ENCODE measurements around the gene AGAP1. TPM values are rescaled to one million over a fixed set of nuclear protein-coding genes. Genes with fewer than 3 reads are reported as not detected.

AGAP1 gene
- polyA plus RNA-seq, 4 donors: 17.5 to 19.9 (median 19.3) TPM

GRCh38 chr2:235963853-235964577 is 470.2 kb downstream of the AGAP1 start:
- no peak for DNase-seq (ENCODE audit: low read depth in 4 of 4, low spot score in 3 of 4)

GRCh38 chr2:235964787-235965390 is 471.0 kb downstream of the AGAP1 start:
- DNase-seq (ENCODE audit: low read depth in 4 of 4, low spot score in 3 of 4): no peak

GRCh38 chr2:235966396-235966795 is 472.6 kb downstream of the AGAP1 start:
- no peak for DNase-seq (ENCODE audit: low read depth in 4 of 4, low spot score in 3 of 4)

- no peak for DNase-seq (ENCODE audit: low read depth in 4 of 4, low spot score in 3 of 4)
These were observed 473.3 kb downstream of the AGAP1 start for GRCh38 chr2:235966932-235967757.

- DNase-seq (ENCODE audit: low read depth in 4 of 4, low spot score in 3 of 4): no peak
These were observed 474.3 kb downstream of the AGAP1 start for GRCh38 chr2:235968155-235968554.

- DNase-seq (ENCODE audit: low read depth in 4 of 4, low spot score in 3 of 4): no peak
These were observed 474.9 kb downstream of the AGAP1 start for GRCh38 chr2:235968616-235969324.

- DNase-seq (ENCODE audit: low read depth in 4 of 4, low spot score in 3 of 4): no peak
These were observed 476.6 kb downstream of the AGAP1 start for GRCh38 chr2:235970204-235971040.

GRCh38 chr2:235976516-235976915 is 482.7 kb downstream of the AGAP1 start:
- DNase-seq (ENCODE audit: low read depth in 4 of 4, low spot score in 3 of 4): no peak

GRCh38 chr2:235976956-235977355 is 483.1 kb downstream of the AGAP1 start:
- no peak for DNase-seq (ENCODE audit: low read depth in 4 of 4, low spot score in 3 of 4)

GRCh38 chr2:235977445-235977844 is 483.6 kb downstream of the AGAP1 start:
- no peak for DNase-seq (ENCODE audit: low read depth in 4 of 4, low spot score in 3 of 4)

- no peak for DNase-seq (ENCODE audit: low read depth in 4 of 4, low spot score in 3 of 4)
These were observed 484.2 kb downstream of the AGAP1 start for GRCh38 chr2:235978022-235978421.

- DNase-seq (ENCODE audit: low read depth in 4 of 4, low spot score in 3 of 4): no peak
These were observed 485.2 kb downstream of the AGAP1 start for GRCh38 chr2:235979037-235979436.

GRCh38 chr2:235979753-235980435 is 486.1 kb downstream of the AGAP1 start:
- no peak for DNase-seq (ENCODE audit: low read depth in 4 of 4, low spot score in 3 of 4)

GRCh38 chr2:235981631-235982030 is 487.8 kb downstream of the AGAP1 start:
- DNase-seq (ENCODE audit: low read depth in 4 of 4, low spot score in 3 of 4): no peak

- DNase-seq (ENCODE audit: low read depth in 4 of 4, low spot score in 3 of 4): no peak
These were observed 489.2 kb downstream of the AGAP1 start for GRCh38 chr2:235983016-235983415.

GRCh38 chr2:235984552-235984951 is 490.7 kb downstream of the AGAP1 start:
- no peak for DNase-seq (ENCODE audit: low read depth in 4 of 4, low spot score in 3 of 4)

- DNase-seq (ENCODE audit: low read depth in 4 of 4, low spot score in 3 of 4): no peak
These were observed 492.5 kb downstream of the AGAP1 start for GRCh38 chr2:235986361-235986760.

- DNase-seq (ENCODE audit: low read depth in 4 of 4, low spot score in 3 of 4): no peak
These were observed 494.6 kb downstream of the AGAP1 start for GRCh38 chr2:235988271-235989015.

GRCh38 chr2:235989591-235989990 is 495.7 kb downstream of the AGAP1 start:
- no peak for DNase-seq (ENCODE audit: low read depth in 4 of 4, low spot score in 3 of 4)

All from left renal pelvis (tissue), 4 donors.